ENCODE results near the gene FANCC.

Gene FANCC

DNA sequence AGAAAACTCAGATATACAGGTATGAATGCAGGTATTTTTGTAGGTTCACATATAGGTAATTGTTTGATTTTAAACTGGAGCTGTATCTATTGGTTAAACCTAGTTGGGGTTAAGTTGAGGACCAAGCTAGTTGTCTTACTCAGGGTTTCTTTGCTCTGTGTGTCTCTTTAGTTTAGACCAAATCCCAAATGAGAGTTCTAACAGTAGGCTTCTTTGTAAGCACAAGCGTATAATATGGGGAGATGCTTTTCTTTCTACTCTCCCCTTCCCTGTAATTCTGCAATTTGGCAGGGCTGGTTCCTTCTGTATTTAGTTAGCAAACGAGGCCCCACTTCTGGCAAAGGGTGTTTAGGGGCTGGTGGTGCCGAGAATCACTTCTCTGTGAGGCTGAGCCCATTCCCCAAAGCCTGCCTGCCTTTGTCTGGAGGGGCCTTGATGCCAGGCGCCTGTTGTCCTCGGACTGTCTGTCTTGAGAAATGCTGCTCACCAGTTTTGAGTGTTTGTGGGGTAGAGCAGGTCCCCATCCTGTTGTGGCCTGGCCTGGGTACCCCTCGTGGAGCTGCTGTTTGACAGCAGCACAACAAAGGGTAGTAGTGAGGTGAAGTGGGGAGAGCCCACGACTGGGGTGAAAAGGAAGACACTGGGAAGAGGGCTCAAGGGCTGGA, 259.3 kb downstream of the FANCC start:
- DNase-seq, result no peak

DNA sequence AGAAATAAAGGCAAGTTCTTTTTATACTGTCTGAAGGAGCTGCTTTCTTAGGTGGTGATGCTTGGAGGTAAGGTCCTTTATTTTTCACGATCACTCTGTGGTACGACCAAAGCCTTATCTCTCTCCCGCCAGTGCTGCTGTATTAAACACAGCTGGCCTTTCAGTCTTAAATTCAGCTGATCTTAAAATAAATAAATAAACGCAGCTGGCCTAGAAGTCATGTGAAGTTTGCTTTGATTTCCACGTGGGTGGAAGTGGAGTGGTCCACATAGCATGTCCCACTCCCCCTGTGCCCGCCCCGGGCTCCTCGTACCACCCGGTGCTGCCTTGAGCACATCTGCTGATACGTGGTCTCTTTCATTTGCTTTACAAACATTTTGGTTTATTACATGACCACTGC, 260.4 kb downstream of the FANCC start:
- DNase-seq, result no peak

GRCh38 chr9:95055851-95056551, 261.5 kb downstream of the FANCC start:
- DNase-seq, result peak; percentile 49

- no peak for DNase-seq
Measured at GRCh38 chr9:95055334-95055850, 262.1 kb downstream of the FANCC start.

- DNase-seq, result no peak
Measured at GRCh38 chr9:95053611-95054570, 263.6 kb downstream of the FANCC start.

- DNase-seq, result no peak
Measured at GRCh38 chr9:95049761-95050160, 267.7 kb downstream of the FANCC start.

Data from NCI-H1105 (cell line).